ENCODE results near the gene MXI1.

MXI1 gene

DNA sequence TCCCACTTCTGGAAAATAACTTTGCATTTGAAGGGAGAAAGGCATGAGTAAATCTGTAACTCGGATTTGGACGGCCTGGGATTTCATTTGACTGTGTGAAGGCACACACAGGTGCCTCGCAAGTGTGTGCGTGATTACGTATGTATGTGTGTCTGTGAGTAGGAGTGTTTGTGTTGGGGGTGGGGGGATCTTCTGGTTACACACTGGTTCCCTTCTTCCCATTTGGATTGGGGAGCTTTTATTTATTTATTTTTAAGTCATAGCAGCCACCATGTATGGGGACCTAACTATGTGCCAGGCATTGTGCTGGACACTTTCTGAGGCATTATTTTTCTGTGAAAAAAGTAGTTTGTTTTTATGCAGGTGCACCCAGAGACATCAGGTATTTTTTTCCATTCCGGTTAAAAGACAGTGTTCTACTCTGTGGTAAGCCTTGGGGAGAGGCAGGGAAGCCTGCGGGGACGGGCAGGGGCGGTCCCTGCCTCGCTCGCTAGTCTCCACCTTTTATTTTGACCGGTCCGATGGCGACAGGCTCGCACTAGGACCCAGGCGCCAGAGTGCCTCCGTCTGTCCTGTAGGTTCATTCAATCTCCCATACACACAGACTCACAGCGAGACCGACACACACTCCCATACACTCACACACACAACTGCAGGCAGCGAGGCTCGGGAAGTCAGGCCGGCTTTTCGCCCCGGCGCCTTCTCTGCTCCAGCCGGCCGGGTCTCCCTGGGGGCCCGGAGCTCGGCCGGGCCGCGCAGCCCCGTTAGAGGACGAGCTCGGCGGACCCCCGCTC lies at the start of gene MXI1:
TSS of gene MXI1 (plus strand) at position 595 of the 794 bp plus-strand sequence. CDS start 204 bp downstream, outside the sequence.
- Histone ChIP-seq H3K36me3 (ENCODE audit: insufficient read depth, low read length) (no peaks in the 10 kb centered on the region), H3K4me3 (peak within 1 kb of the TSS; percentile 88), H3K9me3 (ENCODE audit: low read depth, low read length) (no peaks in the 10 kb centered on the region), H3K9ac (ENCODE audit: insufficient read length) (peak within 1 kb of the TSS; percentile 76), H3K27ac (0 out of 2 replicates have a peak within 1 kb of the TSS, but pooled peaks have one; percentile 19)
- DNase-seq (ENCODE audit: low read depth, low spot score), result no peak
- TF ChIP-seq POLR2AphosphoS5 (IDR thresholded peaks at IDR 0.05; ENCODE audit: borderline replicate concordance, low read depth, low read length) (peak; percentile 60; the same call in 1 of the 2 replicates), FOXP2 (optimal IDR thresholded peaks at IDR 0.05; ENCODE audit: control extremely low read depth, extremely low read length, insufficient read depth) (no peak), EZH2 (IDR thresholded peaks at IDR 0.05) (no peak)

DNA sequence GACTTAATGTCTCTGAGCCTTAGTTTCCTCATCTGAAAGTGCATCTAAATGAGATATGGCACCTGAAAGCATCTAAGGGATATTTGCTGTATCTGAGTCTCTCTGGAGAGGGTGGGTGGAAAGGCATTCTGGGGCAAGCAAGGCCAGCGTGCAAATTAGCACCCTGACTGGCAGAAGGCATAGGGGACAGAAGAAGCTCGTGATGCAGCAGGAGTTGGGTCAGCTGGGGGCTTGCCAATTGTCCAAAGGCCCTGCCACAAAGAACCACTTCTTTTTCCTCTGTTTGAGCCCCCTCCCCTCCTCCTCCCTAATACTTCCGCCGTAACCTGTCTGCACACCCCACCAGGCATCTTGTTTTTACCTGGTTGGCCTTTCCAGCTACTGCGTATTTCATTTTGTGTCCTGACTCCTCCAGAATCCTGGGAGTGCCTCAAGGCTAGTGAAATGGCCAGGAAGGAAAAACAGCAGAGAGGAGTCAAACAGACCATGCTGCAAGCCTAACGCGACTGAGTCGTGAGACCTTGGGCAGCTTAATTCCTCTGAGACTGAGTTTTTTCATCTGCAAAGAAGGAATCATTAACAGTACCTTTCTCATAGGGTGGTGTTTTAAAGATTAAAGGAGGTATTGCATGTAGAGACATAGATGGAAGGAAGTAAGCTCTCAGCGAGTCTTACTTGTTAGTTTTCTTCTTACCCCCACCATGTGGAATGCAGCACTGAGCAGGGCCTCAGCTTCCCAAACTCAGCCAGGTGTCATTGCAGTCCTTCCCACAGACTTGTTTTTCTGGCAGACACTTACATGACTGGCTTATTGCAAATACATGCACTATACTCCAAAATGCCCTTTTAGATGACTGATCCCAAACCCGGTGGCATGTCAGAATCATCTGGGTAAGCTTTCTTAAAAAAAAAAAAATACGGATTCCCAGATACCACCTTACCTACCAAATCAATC lies 49.1 kb upstream of the MXI1 start:
- TF ChIP-seq POLR2AphosphoS5 (IDR thresholded peaks at IDR 0.05; ENCODE audit: borderline replicate concordance, low read depth, low read length), result no peak
- Histone ChIP-seq H3K27ac (no peak overlapping the region), H3K36me3 (ENCODE audit: insufficient read depth, low read length) (no peaks in the 10 kb centered on the region), H3K4me3 (no peak overlapping the region), H3K9ac (ENCODE audit: insufficient read length) (no peak overlapping the region), H3K9me3 (ENCODE audit: low read depth, low read length) (no peaks in the 10 kb centered on the region)
- no peak for DNase-seq (ENCODE audit: low read depth, low spot score)

DNA sequence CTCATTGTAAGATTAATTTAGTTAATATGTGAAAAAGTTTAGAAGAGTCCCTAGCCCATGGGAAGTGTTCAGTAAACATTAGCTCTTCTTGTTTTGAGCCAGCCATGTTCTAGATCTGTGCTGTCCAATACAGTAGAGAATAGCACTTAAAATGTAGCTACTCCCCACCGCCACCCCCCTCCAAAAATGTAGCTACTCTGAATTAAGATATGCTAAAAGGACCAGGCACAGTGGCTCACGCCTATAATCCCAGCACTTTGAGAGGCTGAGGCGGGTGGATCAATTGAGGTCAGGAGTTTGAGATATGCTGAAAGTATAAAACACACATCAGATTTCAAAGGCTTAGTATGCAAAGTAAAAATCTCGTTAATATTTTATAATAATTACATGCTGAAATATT lies 47.3 kb upstream of the MXI1 start:
- Histone ChIP-seq H3K9ac (ENCODE audit: insufficient read length) (no peak overlapping the region), H3K9me3 (ENCODE audit: low read depth, low read length) (no peaks in the 10 kb centered on the region), H3K4me3 (no peak overlapping the region), H3K27ac (no peak overlapping the region), H3K36me3 (ENCODE audit: insufficient read depth, low read length) (no peaks in the 10 kb centered on the region)
- TF ChIP-seq EZH2 (IDR thresholded peaks at IDR 0.05), result no peak
- no peak for TF ChIP-seq FOXP2 (optimal IDR thresholded peaks at IDR 0.05; ENCODE audit: control extremely low read depth, extremely low read length, insufficient read depth)
- TF ChIP-seq POLR2AphosphoS5 (IDR thresholded peaks at IDR 0.05; ENCODE audit: borderline replicate concordance, low read depth, low read length), result no peak
- no peak for DNase-seq (ENCODE audit: low read depth, low spot score)

DNA sequence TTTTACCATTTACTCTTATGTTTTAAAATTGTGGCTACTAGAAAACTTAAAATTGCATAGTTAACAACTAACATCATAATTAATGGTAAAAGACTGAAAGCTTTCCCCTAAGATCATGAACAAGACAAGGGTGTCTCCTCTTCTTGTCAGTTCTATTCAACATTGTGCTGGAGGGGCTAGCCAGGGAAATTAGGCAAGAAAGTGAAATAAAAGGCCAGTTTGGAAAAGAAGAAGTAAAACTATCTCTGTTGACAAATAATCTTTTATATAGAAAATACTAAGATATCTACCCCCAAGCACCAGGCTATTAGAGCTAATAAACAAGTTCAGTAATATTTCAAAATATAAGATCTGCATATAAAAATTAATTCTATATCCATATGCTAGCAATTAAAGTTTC lies 46.9 kb upstream of the MXI1 start:
- H3K9ac ChIP-seq (ENCODE audit: insufficient read length), result no peak overlapping the region
- no peak for TF ChIP-seq EZH2 (IDR thresholded peaks at IDR 0.05)
- no peak for TF ChIP-seq POLR2AphosphoS5 (IDR thresholded peaks at IDR 0.05; ENCODE audit: borderline replicate concordance, low read depth, low read length)
- no peak for TF ChIP-seq FOXP2 (optimal IDR thresholded peaks at IDR 0.05; ENCODE audit: control extremely low read depth, extremely low read length, insufficient read depth)
- no peak overlapping the region for H3K4me3 ChIP-seq
- H3K27ac ChIP-seq, result no peak overlapping the region
- DNase-seq (ENCODE audit: low read depth, low spot score), result no peak
- H3K9me3 ChIP-seq (ENCODE audit: low read depth, low read length), result no peaks in the 10 kb centered on the region
- no peaks in the 10 kb centered on the region for H3K36me3 ChIP-seq (ENCODE audit: insufficient read depth, low read length)

DNA sequence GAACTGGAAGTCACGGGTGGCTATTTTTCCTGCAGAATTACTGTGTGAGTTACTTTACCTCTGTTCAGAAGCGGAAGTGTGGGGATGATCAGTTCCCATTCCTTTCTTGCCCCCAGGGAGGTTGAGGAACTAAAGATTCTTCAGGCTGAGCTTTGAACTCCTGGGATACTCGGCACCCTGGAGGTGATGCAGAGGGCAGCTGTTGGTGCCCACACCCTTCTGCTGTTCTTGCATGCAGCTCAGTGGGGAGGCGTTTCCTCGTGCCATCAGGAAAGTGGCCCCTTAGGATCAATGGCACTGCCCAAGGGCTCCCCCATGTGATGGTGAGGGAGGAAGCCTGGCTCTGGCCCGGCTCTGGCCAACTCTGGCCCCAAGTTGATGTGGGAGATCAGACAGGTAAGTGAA lies 44.7 kb upstream of the MXI1 start:
- H3K4me3 ChIP-seq, result no peak overlapping the region
- no peak overlapping the region for H3K9ac ChIP-seq (ENCODE audit: insufficient read length)
- no peak overlapping the region for H3K27ac ChIP-seq
- TF ChIP-seq POLR2AphosphoS5 (IDR thresholded peaks at IDR 0.05; ENCODE audit: borderline replicate concordance, low read depth, low read length) (no peak), EZH2 (IDR thresholded peaks at IDR 0.05) (no peak), FOXP2 (optimal IDR thresholded peaks at IDR 0.05; ENCODE audit: control extremely low read depth, extremely low read length, insufficient read depth) (no peak)
- no peaks in the 10 kb centered on the region for H3K9me3 ChIP-seq (ENCODE audit: low read depth, low read length)
- no peak for DNase-seq (ENCODE audit: low read depth, low spot score)
- no peaks in the 10 kb centered on the region for H3K36me3 ChIP-seq (ENCODE audit: insufficient read depth, low read length)

DNA sequence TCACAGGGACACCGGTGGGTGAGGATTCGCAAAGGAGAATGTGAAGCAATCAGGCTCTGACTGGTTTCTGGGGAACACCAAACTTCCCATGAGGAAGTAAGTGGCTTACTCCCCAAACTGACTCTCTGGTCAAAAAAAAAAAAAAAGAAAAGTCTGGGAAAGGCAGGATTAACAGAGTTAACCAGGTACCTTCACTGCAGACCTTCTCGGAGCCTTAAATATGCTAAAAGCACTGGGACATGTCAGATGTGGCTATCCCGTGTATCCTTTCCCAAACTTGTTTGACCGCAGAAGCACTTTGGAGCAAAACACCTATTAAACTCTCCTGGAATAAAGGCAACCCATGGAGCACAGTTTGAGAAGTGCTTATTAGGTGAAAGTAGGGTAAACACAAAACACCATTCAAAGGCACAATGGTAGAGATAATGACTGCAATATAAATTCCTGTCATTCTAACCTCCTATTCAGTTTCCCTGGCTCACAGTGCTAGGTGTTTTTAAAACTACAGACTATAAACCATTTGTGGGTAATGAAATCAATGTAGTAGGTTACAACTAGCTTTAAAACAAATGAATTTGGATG lies 44.1 kb upstream of the MXI1 start:
- H3K9ac ChIP-seq (ENCODE audit: insufficient read length), result no peak overlapping the region
- TF ChIP-seq POLR2AphosphoS5 (IDR thresholded peaks at IDR 0.05; ENCODE audit: borderline replicate concordance, low read depth, low read length) (no peak), FOXP2 (optimal IDR thresholded peaks at IDR 0.05; ENCODE audit: control extremely low read depth, extremely low read length, insufficient read depth) (no peak)
- H3K36me3 ChIP-seq (ENCODE audit: insufficient read depth, low read length), result no peaks in the 10 kb centered on the region
- H3K27ac ChIP-seq, result no peak overlapping the region
- no peaks in the 10 kb centered on the region for H3K9me3 ChIP-seq (ENCODE audit: low read depth, low read length)
- no peak for DNase-seq (ENCODE audit: low read depth, low spot score)
- no peak overlapping the region for H3K4me3 ChIP-seq

DNA sequence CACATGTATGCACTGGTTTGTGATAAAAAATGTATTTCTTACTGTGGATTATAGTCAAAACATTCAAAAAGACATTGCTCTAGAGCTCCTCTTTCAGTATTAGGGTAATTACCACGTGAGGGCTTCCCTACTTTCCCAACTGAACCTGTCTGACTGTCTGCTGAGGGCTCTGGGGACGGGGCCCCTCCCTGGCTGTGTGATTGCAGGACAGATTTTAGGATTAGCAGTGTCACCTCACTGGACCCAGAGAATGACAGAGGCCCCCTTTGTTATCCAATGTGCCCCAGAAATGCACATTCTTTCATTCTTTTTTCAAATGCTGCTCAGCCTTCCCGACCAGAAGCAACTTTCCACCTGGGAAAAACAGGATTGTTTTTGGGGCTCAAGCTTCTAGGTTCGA lies 43.6 kb upstream of the MXI1 start:
- no peaks in the 10 kb centered on the region for H3K9me3 ChIP-seq (ENCODE audit: low read depth, low read length)
- H3K27ac ChIP-seq, result no peak overlapping the region
- DNase-seq (ENCODE audit: low read depth, low spot score), result no peak
- TF ChIP-seq EZH2 (IDR thresholded peaks at IDR 0.05), result no peak
- TF ChIP-seq FOXP2 (optimal IDR thresholded peaks at IDR 0.05; ENCODE audit: control extremely low read depth, extremely low read length, insufficient read depth), result no peak
- TF ChIP-seq POLR2AphosphoS5 (IDR thresholded peaks at IDR 0.05; ENCODE audit: borderline replicate concordance, low read depth, low read length), result no peak
- no peak overlapping the region for H3K4me3 ChIP-seq
- H3K36me3 ChIP-seq (ENCODE audit: insufficient read depth, low read length), result no peaks in the 10 kb centered on the region
- H3K9ac ChIP-seq (ENCODE audit: insufficient read length), result no peak overlapping the region

DNA sequence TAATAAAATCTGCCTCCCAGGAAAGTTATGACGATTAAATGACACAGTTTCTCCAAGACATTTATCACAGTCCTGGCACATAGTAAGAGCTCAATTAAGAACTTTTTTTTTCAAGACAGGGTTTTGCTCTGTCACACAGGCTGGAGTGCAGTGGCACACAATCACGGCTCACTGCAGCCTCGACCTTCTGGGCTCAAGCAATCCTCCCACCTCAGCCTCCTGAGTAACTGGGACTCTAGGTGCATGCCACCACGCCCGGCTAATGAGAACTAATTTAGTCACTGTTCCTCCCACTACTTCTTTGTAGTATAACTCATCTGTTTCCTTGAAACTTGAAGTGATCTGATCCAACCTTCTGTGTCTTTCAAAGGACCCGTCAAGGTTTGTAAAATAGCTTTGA lies 42.2 kb upstream of the MXI1 start:
- no peak overlapping the region for H3K9ac ChIP-seq (ENCODE audit: insufficient read length)
- no peaks in the 10 kb centered on the region for H3K36me3 ChIP-seq (ENCODE audit: insufficient read depth, low read length)
- no peak overlapping the region for H3K4me3 ChIP-seq
- no peak for TF ChIP-seq POLR2AphosphoS5 (IDR thresholded peaks at IDR 0.05; ENCODE audit: borderline replicate concordance, low read depth, low read length)
- TF ChIP-seq EZH2 (IDR thresholded peaks at IDR 0.05), result no peak
- no peak for TF ChIP-seq FOXP2 (optimal IDR thresholded peaks at IDR 0.05; ENCODE audit: control extremely low read depth, extremely low read length, insufficient read depth)
- DNase-seq (ENCODE audit: low read depth, low spot score), result no peak
- H3K9me3 ChIP-seq (ENCODE audit: low read depth, low read length), result no peaks in the 10 kb centered on the region
- H3K27ac ChIP-seq, result no peak overlapping the region

Data from SK-N-MC (cell line).